Adipocyte (in vitro differentiated cells): Measurements from ENCODE around the gene ADAD1.

Source experiments
- DNase-seq: peaks from one replicate; pipeline ENCODE4 v3.0.0-alpha.2; 2015; ENCODE audit warnings: low read depth
- H3K27me3 ChIP-seq: replicated peaks from 2 replicates; pipeline ENCODE4 v1.7.0; 2013; ENCODE audit warnings: mild to moderate bottlenecking, low read length, moderate library complexity; ENCODE audit not compliant: control insufficient read depth, insufficient read depth
- H3K36me3 ChIP-seq: 2 replicates; pipeline ENCODE4 v1.7.0; 2013; ENCODE audit warnings: low read length, mild to moderate bottlenecking, moderate library complexity; ENCODE audit not compliant: control insufficient read depth, insufficient read depth, severe bottlenecking
- H3K4me1 ChIP-seq: 2 replicates; pipeline ENCODE4 v1.7.0; 2013; ENCODE audit warnings: mild to moderate bottlenecking, low read length, moderate library complexity; ENCODE audit not compliant: control insufficient read depth, insufficient read depth
- H3K4me3 ChIP-seq: 2 replicates; pipeline ENCODE4 v1.7.0; 2013; ENCODE audit warnings: mild to moderate bottlenecking, low read length, moderate library complexity
- H3K9ac ChIP-seq: 2 replicates; pipeline ENCODE4 v1.7.0; 2013; ENCODE audit warnings: mild to moderate bottlenecking, low read length, moderate library complexity
- H3K9me3 ChIP-seq: 2 replicates; pipeline ENCODE4 v1.7.0; 2013; ENCODE audit warnings: mild to moderate bottlenecking, low read length, moderate library complexity; ENCODE audit not compliant: control insufficient read depth

ADAD1 gene

GRCh38 chr4:122456231-122457116 lies 77.7 kb downstream of the ADAD1 start, which contains the start of gene IL2:
TSS of gene IL2 (minus strand) at chr4:122456725. CDS start at chr4:122456440, 285 bp downstream.
- no peaks in the 10 kb centered on the region for H3K9me3 ChIP-seq
- DNase-seq: no peak
- H3K9ac ChIP-seq: no peak within 1 kb of the TSS
- no peaks in the 10 kb centered on the region for H3K4me1 ChIP-seq
- H3K27me3 ChIP-seq: no peaks in the 10 kb centered on the region
- H3K4me3 ChIP-seq: no peak within 1 kb of the TSS
- H3K36me3 ChIP-seq: no peaks in the 10 kb centered on the region

- peak overlapping the region; percentile 58 for H3K4me3 ChIP-seq
- DNase-seq: no peak
- H3K27me3 ChIP-seq: no peaks in the 10 kb centered on the region
- H3K9me3 ChIP-seq: no peaks in the 10 kb centered on the region
- no peaks in the 10 kb centered on the region for H3K36me3 ChIP-seq
- H3K9ac ChIP-seq: no peak overlapping the region
- H3K4me1 ChIP-seq: no peaks in the 10 kb centered on the region
Observed at GRCh38 chr4:122458625-122459024, 79.8 kb downstream of the ADAD1 start.

- peaks cover 12% of the 10 kb centered on the region for H3K9me3 ChIP-seq
- DNase-seq: no peak
- H3K4me1 ChIP-seq: no peaks in the 10 kb centered on the region
- H3K4me3 ChIP-seq: no peak overlapping the region
- H3K36me3 ChIP-seq: no peaks in the 10 kb centered on the region
- H3K27me3 ChIP-seq: no peaks in the 10 kb centered on the region
- no peak overlapping the region for H3K9ac ChIP-seq
Observed at GRCh38 chr4:122469457-122469856, 90.6 kb downstream of the ADAD1 start.

GRCh38 chr4:122475233-122475632 lies 96.4 kb downstream of the ADAD1 start:
- Histone ChIP-seq H3K36me3 (no peaks in the 10 kb centered on the region), H3K4me1 (no peaks in the 10 kb centered on the region), H3K27me3 (no peaks in the 10 kb centered on the region), H3K4me3 (no peak overlapping the region), H3K9ac (no peak overlapping the region), H3K9me3 (no peaks in the 10 kb centered on the region)
- DNase-seq: no peak

GRCh38 chr4:122476126-122476525 lies 97.3 kb downstream of the ADAD1 start:
- Histone ChIP-seq H3K4me3 (no peak overlapping the region), H3K27me3 (no peaks in the 10 kb centered on the region), H3K9me3 (no peaks in the 10 kb centered on the region), H3K4me1 (peaks cover under 1% of the 10 kb centered on the region), H3K36me3 (no peaks in the 10 kb centered on the region), H3K9ac (no peak overlapping the region)
- no peak for DNase-seq

GRCh38 chr4:122476745-122477144 lies 97.9 kb downstream of the ADAD1 start:
- H3K9ac ChIP-seq: no peak overlapping the region

More at GRCh38 chr4:122476745-122477144, 97.9 kb downstream of the ADAD1 start:
- Histone ChIP-seq H3K27me3 (no peaks in the 10 kb centered on the region), H3K4me1 (peaks cover 7% of the 10 kb centered on the region), H3K36me3 (no peaks in the 10 kb centered on the region), H3K4me3 (no peak overlapping the region), H3K9me3 (no peaks in the 10 kb centered on the region)
- DNase-seq: no peak
